GM12873 (cell line): ENCODE results near the gene MARS1.

ENCODE experiments used
- TF ChIP-seq, protein P1 (sequence below): IDR thresholded peaks from 2 replicates; pipeline ENCODE4 v1.5.1; 2012; ENCODE audit warnings: low read depth, mild to moderate bottlenecking, moderate library complexity, low read length, control low read depth; ENCODE audit not compliant: insufficient read depth; ENCODE audit errors: missing control alignments

The MARS1 gene

DNA sequence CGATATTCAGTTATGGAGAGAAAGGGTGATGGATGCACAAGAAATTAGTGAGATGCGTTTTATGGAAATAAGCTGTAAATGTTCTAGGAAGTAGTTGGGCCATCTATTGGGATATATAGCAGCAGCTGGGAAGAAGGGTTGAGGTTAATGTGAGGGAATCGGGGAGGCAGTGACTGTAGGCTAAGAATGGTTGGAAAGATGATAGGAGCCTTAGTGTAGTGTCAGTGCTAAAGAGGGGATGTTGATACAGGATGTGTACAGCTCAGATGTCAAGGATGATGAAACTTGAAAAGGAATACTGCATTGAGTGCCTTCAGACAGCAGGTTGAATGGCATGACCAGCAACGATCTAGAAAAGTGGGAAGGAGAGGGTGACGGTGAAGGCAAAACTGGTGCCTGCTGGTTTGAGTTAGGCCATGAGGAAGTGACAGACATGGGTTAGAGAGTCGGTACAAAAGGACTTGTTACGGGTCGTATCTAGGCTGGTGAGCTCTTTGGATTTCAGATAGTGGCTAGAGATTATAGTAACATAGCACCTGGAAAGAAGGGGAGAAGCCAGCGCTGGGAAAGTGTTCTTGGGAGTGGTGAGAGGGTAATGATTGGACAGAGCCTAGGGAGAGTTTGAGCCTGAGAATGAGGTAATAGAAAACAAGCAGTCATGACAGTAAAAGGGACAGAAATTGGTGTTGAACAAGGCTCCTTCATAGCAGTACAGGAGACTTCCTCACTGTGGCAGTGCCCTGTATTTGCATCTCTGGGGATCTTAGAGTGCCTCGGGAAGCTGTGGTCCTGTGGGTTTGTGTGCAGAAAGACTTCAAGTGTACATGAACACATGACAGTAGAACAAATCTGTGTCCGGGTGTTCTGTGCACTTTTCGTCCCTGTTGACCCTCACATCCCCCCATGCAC lies 9.6 kb downstream of the MARS1 start:
- TF ChIP-seq, protein P1, sequence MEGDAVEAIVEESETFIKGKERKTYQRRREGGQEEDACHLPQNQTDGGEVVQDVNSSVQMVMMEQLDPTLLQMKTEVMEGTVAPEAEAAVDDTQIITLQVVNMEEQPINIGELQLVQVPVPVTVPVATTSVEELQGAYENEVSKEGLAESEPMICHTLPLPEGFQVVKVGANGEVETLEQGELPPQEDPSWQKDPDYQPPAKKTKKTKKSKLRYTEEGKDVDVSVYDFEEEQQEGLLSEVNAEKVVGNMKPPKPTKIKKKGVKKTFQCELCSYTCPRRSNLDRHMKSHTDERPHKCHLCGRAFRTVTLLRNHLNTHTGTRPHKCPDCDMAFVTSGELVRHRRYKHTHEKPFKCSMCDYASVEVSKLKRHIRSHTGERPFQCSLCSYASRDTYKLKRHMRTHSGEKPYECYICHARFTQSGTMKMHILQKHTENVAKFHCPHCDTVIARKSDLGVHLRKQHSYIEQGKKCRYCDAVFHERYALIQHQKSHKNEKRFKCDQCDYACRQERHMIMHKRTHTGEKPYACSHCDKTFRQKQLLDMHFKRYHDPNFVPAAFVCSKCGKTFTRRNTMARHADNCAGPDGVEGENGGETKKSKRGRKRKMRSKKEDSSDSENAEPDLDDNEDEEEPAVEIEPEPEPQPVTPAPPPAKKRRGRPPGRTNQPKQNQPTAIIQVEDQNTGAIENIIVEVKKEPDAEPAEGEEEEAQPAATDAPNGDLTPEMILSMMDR, result no peak

DNA sequence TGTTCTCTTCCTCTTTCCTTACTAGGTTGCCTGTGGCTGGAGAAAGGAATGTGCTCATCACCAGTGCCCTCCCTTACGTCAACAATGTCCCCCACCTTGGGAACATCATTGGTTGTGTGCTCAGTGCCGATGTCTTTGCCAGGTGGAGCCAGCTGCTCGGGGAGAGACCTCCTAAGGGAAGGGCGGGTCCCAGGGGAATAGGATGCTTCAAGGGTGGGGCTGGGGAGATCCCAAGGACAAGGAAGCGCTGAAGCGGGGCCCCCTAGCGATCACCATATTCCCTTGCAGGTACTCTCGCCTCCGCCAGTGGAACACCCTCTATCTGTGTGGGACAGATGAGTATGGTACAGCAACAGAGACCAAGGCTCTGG lies 10.2 kb downstream of the MARS1 start:
- TF ChIP-seq, protein P1, result no peak

DNA sequence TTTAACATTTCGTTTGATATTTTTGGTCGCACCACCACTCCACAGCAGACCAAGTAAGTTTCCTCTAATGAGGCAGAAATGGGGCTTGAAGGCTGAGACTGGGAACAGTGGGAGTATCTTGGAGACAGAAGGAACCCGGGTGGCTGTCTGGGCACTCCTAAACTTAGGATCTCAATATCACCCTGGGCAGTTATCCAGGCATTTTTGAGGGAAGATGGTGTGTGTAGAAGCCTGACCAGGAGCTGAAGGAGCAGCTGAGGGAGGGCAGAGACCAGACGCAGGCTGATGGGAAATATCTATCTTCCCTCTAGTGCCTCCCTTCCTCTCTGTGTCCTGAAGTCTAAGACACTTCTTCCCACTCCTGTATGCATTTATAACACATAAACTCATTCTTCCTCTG lies 10.7 kb downstream of the MARS1 start:
- TF ChIP-seq, protein P1, result no peak

DNA sequence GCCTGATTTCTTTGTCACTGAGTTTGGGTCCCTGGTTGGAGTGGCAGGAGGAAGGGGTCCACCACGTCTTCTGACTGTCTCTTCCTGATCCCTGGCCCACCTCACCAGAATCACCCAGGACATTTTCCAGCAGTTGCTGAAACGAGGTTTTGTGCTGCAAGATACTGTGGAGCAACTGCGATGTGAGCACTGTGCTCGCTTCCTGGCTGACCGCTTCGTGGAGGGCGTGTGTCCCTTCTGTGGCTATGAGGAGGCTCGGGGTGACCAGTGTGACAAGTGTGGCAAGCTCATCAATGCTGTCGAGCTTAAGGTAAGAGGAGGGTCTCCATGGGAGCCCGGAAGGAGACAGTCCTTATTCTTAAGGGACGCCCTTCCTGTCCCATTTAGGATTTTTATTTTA lies 12.3 kb downstream of the MARS1 start:
- TF ChIP-seq, protein P1, result no peak

DNA sequence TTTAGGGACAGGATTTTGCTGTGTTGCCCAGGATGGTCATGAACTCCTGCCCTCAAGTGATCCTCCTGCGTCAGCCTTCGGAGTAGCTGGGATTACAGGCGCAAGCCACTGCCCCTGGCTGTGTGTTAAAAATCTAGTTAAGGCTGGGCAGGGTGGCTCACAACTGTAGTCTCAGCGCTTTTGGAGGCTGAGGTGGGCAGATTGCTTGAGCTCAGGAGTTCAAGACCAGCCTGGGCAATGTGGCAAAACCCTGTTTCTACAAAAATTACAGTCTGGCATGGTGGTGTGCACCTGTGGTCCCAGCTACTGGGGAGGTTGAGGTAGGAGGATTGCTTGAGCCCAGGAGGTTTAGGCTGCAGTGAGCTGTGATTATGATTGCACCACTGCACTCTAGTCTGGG lies 23.3 kb downstream of the MARS1 start:
- TF ChIP-seq, protein P1, result no peak

DNA sequence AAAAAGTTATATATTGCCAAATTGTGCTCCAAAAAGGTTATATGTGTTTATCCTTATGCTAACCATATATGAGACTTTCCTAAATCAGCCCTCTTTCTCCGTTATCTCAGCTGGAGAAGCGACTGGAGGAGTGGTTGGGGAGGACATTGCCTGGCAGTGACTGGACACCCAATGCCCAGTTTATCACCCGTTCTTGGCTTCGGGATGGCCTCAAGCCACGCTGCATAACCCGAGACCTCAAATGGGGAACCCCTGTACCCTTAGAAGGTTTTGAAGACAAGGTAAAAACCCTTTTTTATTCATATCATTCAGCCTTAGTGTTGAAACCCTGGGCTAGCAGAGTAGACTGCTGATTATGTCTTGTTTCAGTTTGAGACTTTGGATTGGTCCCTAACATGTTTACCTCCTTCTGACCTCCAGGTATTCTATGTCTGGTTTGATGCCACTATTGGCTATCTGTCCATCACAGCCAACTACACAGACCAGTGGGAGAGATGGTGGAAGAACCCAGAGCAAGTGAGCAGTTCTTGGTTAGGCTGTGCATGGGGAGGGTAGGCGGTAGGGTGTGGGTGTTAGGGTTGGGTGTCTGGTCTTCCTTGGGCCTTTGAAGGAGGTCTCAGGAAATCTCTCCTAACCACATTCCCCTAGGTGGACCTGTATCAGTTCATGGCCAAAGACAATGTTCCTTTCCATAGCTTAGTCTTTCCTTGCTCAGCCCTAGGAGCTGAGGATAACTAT lies 23.9 kb downstream of the MARS1 start:
- TF ChIP-seq, protein P1, result no peak

DNA sequence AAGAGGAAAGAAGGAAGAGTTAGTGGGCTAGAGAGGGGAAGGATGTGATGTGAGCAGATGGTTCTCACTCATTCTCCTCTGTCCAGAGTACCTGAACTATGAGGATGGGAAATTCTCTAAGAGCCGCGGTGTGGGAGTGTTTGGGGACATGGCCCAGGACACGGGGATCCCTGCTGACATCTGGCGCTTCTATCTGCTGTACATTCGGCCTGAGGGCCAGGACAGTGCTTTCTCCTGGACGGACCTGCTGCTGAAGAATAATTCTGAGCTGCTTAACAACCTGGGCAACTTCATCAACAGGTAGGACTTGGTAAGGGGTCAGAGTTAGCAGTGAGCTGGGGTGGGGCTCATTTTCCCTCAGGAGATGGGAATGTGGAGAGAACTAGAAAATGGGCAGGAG lies 24.8 kb downstream of the MARS1 start:
- TF ChIP-seq, protein P1, result no peak
